Measurements from ENCODE around the gene GABRG3. TPM values are rescaled to one million over a fixed set of nuclear protein-coding genes. Genes with fewer than 3 reads are reported as not detected.

Gene GABRG3
- total and polyA plus RNA-seq, 2 of the 4 experiments (the other 2 are of a cell fraction), result not detected

- dilution Hi-C loops (cut with HindIII; ENCODE audit: low sequenced_read_pairs, unreplicated experiment), result no loop called here
- Histone ChIP-seq H2BK120ac (ENCODE audit: low read depth, low read length) (no peak overlapping the region), H3K4me3 (ENCODE audit: insufficient read depth, low read depth, low read length) (no peak overlapping the region), H3K27ac (ENCODE audit: insufficient read depth, low read length) (no peak overlapping the region), H4K5ac (ENCODE audit: low read depth, low read length) (no peak overlapping the region), H3K4ac (ENCODE audit: low read depth, low read length) (no peak overlapping the region), H3K23ac (ENCODE audit: low read depth, low read length) (no peak overlapping the region), H3K27me3 (ENCODE audit: control insufficient read depth, insufficient read depth, low read length) (no peaks in the 10 kb centered on the region), H2BK5ac (ENCODE audit: low read depth, low read length, poor library complexity, severe bottlenecking) (no peak overlapping the region), H3K4me1 (ENCODE audit: control insufficient read depth, insufficient read depth, low read length) (no peaks in the 10 kb centered on the region), H3K9me3 (ENCODE audit: control insufficient read depth, insufficient read depth, low read length) (peaks cover 43% of the 10 kb centered on the region), H3K36me3 (ENCODE audit: control insufficient read depth, insufficient read depth, low read length) (no peaks in the 10 kb centered on the region), H4K91ac (ENCODE audit: insufficient read depth, low read depth, low read length) (no peak overlapping the region), H2AK5ac (ENCODE audit: low read depth, low read length) (no peak overlapping the region), H4K8ac (ENCODE audit: low read depth in 2 of 2, low read length in 2 of 2) (no peak overlapping the region), H3K56ac (ENCODE audit: extremely low read depth, insufficient read depth, low read length) (no peak overlapping the region), H3K14ac (replicated peaks; ENCODE audit: low read depth, low read length) (no peak overlapping the region), H3K9ac (ENCODE audit: low read depth, low read length) (no peak overlapping the region), H2BK15ac (ENCODE audit: low read depth, low read length) (no peak overlapping the region), H3K18ac (ENCODE audit: low read depth, low read length) (no peak overlapping the region), H3K79me1 (ENCODE audit: low read depth in 1 of 2, low read length in 2 of 2) (no peaks in the 10 kb centered on the region), H4K20me1 (ENCODE audit: insufficient read depth, low read length) (no peaks in the 10 kb centered on the region), H2AK9ac (replicated peaks; ENCODE audit: low read depth, low read length, poor library complexity) (no peak overlapping the region), H3K4me2 (ENCODE audit: low read depth, low read length) (no peak overlapping the region), H2BK20ac (ENCODE audit: low read depth, low read length) (no peak overlapping the region), H3K9me1 (ENCODE audit: insufficient read depth, low read length) (no peaks in the 10 kb centered on the region), H2AFZ (replicated peaks; ENCODE audit: low read length, poor library complexity) (no peak overlapping the region)
- in situ Hi-C loops (cut with MboI; ENCODE audit: low sequenced_read_pairs), result no loop called here
- ChIA-PET POLR2A (ENCODE audit: unreplicated experiment) (no interaction called here), CTCF (no interaction called here)
- intact Hi-C loops (cut with micrococcal nuclease), result no loop called here
- TF ChIP-seq CEBPB (IDR thresholded peaks at IDR 0.05; ENCODE audit: low read depth, low read length) (no peak), MXI1 (IDR thresholded peaks at IDR 0.05; ENCODE audit: borderline replicate concordance, low read depth, low read length) (no peak), NFE2L2 (IDR thresholded peaks at IDR 0.05; ENCODE audit: low read depth, low read length) (no peak)
- TF ChIP-seq, protein P1, sequence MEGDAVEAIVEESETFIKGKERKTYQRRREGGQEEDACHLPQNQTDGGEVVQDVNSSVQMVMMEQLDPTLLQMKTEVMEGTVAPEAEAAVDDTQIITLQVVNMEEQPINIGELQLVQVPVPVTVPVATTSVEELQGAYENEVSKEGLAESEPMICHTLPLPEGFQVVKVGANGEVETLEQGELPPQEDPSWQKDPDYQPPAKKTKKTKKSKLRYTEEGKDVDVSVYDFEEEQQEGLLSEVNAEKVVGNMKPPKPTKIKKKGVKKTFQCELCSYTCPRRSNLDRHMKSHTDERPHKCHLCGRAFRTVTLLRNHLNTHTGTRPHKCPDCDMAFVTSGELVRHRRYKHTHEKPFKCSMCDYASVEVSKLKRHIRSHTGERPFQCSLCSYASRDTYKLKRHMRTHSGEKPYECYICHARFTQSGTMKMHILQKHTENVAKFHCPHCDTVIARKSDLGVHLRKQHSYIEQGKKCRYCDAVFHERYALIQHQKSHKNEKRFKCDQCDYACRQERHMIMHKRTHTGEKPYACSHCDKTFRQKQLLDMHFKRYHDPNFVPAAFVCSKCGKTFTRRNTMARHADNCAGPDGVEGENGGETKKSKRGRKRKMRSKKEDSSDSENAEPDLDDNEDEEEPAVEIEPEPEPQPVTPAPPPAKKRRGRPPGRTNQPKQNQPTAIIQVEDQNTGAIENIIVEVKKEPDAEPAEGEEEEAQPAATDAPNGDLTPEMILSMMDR (conservative IDR thresholded peaks at IDR 0.05; ENCODE audit: low read depth, low read length), result no peak
- no peak for ATAC-seq (ENCODE audit: low read depth)
- DNase-seq, result no peak
- WGBS, 2 experiments (ENCODE audit: extremely low coverage in 2 of 2, insufficient read length in 1 of 2), result no CpG with 5 or more reads among the region's 6 CpGs
- BruUV-seq (replicated peaks), result no TSS peak
Measured at GRCh38 chr15:27070841-27071240, 99.9 kb downstream of the GABRG3 start.

All from IMR-90 (cell line).